GM19395 (cell line): ENCODE measurements around the gene CD34.
"Not testable (repeated sequence)": the region's sequence is repeated elsewhere in the genome, so short reads cannot be mapped to it uniquely, and the experiment has no call there.

Experiments used
- ATAC-seq: cut with Tn5 transposase; IDR thresholded peaks from one replicate; pipeline ENCODE4 v1.9.1; 2021; ENCODE audit warnings: mild to moderate bottlenecking, moderate library complexity; ENCODE audit not compliant: unreplicated experiment

The CD34 gene

GRCh38 chr1:207877914-207878313 lies 33.0 kb downstream of the CD34 start:
- ATAC-seq: not testable (repeated sequence)

GRCh38 chr1:207876131-207876530 lies 34.8 kb downstream of the CD34 start:
- ATAC-seq: no peak

- no peak for ATAC-seq
Measured at GRCh38 chr1:207875532-207875931, 35.4 kb downstream of the CD34 start.

GRCh38 chr1:207873055-207873890 lies 37.7 kb downstream of the CD34 start:
- peak; percentile 39 for ATAC-seq

- no peak for ATAC-seq
Measured at GRCh38 chr1:207872621-207873020, 38.3 kb downstream of the CD34 start.

GRCh38 chr1:207871117-207871649 lies 39.7 kb downstream of the CD34 start:
- ATAC-seq: no peak

- ATAC-seq: no peak
Measured at GRCh38 chr1:207870306-207871031, 40.5 kb downstream of the CD34 start.

- no peak for ATAC-seq
Measured at GRCh38 chr1:207869859-207870258, 41.1 kb downstream of the CD34 start.

GRCh38 chr1:207868774-207869721 lies 41.9 kb downstream of the CD34 start:
- ATAC-seq: peak; percentile 60

- peak; percentile 16 for ATAC-seq
Measured at GRCh38 chr1:207868251-207868773, 42.6 kb downstream of the CD34 start.

GRCh38 chr1:207867136-207868109 lies 43.5 kb downstream of the CD34 start:
- ATAC-seq: no peak

- ATAC-seq: no peak
Measured at GRCh38 chr1:207866471-207867135, 44.3 kb downstream of the CD34 start.

- peak; percentile 71 for ATAC-seq
Measured at GRCh38 chr1:207863893-207864535, 46.9 kb downstream of the CD34 start.

- ATAC-seq: no peak
Measured at GRCh38 chr1:207862241-207862787, 48.6 kb downstream of the CD34 start.

- ATAC-seq: no peak
Measured at GRCh38 chr1:207861442-207862177, 49.3 kb downstream of the CD34 start.

- ATAC-seq: no peak
Measured at GRCh38 chr1:207860531-207860930, 50.4 kb downstream of the CD34 start.

- no peak for ATAC-seq
Measured at GRCh38 chr1:207858806-207859205, 52.1 kb downstream of the CD34 start.
